Activated CD8-positive, alpha-beta memory T cell treated with anti-CD3 and anti-CD28 coated beads for 1 hour (primary cell): Measurements from ENCODE around the gene MUS81.

ENCODE experiments used
- DNase-seq, 2 donors: peaks; one replicate each; pipeline ENCODE4 v3.0.0-alpha.2; 2020; ENCODE audit warnings: low read depth in 1 of 2; ENCODE audit errors: extremely low read depth in 1 of 2

Gene MUS81

DNA sequence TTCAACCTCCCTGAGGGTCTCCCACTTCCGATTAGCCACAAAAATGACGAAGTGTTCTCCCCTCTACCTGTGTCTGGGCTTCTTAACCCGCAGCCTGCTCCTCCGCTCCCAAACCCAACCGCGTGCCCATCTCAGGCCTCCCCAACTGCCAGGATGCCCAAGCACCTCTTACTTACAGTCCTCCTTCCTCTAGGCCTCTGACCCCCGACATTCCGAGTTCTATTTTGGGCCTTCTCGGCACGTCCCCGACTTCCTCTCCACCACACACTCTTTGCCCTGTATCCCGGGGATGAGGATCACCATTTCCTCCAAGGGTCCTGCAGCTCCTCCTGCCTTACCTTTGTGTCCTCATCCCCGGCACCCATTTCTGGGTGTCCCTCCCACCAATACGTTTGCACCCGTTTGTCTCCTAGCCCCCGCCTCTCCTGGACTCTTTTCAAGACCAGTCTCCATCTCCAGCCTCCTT lies 388 bp upstream of the MUS81 start:
- no peak for DNase-seq

DNA sequence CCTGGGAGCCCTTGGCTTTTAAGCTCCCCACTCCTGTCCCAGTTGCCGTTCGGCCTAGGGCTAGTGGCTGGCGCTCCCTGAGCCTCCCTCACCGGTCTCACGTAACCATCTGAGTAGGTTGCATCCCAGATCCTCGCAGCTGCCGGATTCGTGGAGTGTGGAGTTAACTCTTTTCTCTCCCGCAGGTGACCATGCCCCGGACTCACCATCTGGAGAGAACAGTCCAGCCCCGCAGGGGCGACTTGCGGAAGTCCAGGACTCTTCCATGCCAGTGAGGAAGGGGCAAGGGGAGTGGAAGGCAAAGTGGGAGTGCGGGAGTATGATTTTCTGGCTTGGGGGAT lies 902 bp downstream of the MUS81 start:
- no peak for DNase-seq

DNA sequence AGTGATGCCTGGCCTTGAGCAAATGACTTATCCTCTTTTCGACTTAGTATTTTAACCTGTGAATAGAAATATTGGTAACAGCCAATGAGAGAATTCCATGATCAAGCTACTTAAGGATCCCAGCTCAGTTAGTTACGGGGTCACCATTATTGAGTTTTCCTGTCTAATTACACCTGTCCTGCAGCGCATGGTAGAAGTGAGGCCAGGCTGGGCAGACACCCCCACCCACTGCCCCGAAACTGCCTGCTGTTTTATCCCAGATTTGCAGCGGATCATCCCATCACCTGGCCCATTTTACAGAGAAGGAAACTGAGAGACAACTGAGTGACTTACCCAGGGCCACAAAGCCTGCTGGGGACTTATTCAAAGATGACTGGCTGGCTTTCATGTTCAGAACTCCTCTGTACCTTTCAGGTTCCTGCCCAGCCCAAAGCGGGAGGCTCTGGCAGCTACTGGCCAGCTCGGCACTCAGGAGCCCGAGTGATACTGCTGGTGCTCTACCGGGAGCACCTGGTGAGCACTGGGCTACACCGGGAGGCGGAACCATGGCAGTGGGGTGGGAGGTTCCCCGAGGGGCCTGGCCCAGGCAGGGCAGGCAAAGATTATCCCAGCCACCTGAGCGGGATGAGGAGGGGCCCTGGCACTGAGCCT lies 1.4 kb downstream of the MUS81 start:
- DNase-seq = no peak

DNA sequence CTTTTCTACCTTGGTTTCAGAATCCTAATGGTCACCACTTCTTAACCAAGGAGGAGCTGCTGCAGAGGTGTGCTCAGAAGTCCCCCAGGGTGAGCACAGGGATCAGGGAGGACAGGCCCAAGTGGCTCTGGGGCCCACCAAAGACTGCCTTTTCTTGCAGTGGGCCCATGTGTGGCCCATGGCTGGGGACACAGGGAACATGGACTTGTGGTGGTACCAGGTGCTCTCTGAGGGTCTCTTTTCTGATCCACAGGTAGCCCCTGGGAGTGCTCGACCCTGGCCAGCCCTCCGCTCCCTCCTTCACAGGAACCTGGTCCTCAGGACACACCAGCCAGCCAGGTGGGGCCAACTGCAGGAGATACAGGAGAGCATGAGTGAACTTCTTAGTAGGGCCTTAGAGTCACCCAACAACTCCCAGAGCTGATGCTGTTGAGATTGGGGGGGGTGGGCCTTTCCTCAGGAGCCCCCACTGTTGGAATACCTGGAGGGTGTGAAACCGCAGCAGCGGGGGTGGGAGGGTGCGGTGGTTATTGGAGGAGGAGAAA lies 2.0 kb downstream of the MUS81 start:
- DNase-seq = no peak

DNA sequence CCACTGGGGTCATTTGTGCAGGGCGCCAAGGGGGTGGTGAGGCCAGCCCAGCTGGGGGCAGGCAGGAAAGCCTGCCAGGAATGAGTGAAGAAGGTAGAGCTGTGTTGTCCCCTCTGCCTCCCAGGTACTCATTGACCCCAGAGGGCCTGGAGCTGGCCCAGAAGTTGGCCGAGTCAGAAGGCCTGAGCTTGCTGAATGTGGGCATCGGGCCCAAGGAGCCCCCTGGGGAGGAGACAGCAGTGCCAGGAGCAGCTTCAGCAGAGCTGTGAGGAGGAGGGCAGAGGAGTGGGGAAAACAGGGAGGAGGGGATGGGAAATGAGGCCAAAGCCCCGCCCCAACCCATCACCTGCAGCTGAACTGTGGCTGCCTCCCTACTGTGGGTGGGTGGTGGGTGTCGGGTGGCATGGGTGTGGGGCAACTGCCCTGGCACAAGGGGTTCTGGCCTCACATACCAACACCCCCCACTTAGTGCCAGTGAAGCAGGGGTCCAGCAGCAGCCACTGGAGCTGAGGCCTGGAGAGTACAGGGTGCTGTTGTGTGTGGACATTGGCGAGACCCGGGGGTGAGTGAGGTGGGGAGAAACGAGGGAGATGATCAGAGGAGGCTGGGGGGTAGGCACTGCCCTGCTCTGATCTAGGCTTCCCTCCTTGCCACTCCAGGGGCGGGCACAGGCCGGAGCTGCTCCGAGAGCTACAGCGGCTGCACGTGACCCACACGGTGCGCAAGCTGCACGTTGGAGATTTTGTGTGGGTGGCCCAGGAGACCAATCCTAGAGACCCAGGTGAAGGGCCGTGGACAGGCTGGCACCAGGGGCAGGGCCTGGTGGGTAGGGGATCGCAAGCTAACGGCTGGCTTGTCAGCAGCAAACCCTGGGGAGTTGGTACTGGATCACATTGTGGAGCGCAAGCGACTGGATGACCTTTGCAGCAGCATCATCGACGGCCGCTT lies 3.0 kb downstream of the MUS81 start:
- no peak for DNase-seq

DNA sequence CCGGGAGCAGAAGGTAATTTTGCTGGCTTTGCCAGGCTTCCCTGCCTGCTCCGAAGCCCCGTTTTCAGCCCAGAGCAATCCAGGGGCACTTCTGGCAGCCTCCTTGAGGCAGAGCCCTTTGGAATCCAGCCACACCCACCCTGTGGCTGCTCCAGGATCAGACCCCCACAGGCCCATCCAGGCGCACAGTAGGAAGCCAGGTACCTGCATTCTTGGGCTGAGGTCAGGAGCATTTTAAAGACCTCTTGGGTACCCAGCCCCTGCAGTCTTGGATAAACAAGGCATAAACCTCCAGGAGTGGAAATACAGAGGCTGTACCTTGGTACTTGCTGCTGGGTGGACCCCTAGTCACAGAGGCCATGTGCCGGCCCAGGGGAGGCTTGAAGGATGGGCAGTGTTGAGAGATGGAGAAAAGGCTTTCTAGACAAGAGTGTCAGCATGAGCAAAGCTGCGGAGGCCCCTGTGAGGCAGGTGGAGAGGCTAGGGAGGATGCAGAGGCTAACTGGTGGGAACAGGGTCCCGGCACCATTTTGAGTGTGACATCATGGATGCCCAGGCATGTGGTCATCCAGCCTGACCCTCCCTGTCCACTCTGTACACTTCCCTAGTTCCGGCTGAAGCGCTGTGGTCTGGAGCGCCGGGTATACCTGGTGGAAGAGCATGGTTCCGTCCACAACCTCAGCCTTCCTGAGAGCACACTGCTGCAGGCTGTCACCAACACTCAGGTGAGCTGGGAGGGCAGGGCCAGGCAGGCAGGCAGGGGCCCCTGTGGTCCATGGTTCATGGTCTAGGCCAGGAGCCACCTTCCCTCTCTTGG lies 3.9 kb downstream of the MUS81 start:
- DNase-seq = no peak

DNA sequence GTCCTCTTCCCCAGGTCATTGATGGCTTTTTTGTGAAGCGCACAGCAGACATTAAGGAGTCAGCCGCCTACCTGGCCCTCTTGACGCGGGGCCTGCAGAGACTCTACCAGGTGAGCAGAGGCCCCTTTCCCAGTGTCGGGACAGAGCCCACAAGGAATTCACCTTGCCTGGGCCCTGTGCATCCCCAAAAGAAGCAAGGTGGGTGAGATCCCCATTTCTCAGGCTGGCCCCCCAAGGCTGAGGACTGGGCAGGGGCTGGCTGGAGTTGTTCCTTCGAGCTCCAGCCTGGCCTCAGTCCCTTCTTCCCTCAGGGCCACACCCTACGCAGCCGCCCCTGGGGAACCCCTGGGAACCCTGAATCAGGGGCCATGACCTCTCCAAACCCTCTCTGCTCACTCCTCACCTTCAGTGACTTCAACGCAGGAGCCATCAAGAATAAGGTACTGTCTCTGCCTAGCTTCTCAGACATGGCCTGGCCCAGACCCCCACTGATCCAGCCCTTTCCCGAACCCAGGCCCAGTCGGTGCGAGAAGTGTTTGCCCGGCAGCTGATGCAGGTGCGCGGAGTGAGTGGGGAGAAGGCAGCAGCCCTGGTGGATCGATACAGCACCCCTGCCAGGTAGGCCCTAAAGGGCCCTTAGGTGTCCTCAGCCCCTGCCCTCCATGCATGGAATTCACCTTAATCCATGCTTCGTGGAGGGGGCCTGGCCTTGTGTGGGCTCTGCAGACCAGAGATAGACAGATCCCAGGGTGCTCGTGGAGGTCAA lies 4.7 kb downstream of the MUS81 start:
- no peak for DNase-seq

DNA sequence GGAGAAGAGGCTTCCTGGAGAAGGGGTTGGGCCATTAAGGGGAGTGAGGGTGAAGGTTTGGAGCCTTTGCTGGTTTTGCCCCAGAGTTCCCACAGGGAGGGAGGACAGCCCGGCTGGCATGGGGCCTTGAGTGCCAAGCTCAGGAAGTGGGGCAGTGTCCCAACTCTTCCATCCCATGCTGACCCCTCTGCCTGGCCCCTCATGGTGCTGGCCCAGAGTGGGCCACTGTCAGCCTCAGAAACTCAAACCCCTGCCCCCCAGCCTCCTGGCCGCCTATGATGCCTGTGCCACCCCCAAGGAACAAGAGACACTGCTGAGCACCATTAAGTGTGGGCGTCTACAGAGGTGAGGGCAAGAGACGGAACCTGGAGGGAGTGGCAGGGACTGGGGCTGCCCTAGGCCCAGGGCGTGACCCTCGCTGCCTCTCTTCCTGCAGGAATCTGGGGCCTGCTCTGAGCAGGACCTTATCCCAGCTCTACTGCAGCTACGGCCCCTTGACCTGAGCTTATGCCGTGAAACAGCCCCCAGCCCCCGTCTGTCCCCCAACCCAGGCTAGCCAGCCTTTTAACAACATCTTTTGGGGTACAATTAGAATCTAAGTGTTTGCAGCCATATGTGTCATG lies 5.4 kb downstream of the MUS81 start:
- DNase-seq = no peak

DNA sequence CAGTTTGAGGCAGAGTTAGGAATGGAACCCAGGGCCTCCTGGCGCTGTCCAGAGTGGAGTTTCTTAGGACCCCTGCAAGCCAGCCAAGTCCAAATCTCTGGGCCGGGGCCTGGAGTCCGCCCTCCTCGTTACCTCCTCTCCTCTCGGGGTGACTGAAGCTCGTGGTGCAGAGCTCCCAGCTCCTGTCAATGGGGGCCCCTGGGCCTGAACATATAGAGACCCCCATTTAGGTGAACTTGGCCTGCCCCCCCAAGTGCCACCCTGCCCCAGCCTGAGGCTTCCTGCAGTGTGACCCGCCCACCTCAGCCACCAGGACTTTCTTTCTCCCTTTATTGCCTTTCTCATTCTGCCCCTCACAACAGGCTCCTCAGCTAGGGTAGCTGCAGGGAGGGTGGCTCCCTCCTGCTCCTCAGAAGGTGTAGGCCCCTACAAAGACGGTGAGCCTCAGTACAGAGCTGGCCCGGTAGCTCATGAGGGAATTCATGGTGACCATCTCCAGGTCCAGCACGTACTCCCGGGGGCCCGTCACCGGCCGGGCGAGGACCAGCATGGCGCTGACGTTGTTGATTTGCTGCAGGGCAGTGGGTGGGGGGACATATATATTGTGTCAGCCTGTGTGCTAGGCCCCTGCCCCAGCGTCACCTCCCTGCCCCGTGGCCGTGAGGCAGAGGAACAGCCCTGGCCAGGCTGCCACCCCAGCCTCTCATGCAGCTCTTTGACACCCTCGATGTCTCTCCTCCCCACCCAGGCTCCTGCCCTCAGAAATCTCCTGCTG lies 6.5 kb downstream of the MUS81 start:
- DNase-seq = no peak

DNA sequence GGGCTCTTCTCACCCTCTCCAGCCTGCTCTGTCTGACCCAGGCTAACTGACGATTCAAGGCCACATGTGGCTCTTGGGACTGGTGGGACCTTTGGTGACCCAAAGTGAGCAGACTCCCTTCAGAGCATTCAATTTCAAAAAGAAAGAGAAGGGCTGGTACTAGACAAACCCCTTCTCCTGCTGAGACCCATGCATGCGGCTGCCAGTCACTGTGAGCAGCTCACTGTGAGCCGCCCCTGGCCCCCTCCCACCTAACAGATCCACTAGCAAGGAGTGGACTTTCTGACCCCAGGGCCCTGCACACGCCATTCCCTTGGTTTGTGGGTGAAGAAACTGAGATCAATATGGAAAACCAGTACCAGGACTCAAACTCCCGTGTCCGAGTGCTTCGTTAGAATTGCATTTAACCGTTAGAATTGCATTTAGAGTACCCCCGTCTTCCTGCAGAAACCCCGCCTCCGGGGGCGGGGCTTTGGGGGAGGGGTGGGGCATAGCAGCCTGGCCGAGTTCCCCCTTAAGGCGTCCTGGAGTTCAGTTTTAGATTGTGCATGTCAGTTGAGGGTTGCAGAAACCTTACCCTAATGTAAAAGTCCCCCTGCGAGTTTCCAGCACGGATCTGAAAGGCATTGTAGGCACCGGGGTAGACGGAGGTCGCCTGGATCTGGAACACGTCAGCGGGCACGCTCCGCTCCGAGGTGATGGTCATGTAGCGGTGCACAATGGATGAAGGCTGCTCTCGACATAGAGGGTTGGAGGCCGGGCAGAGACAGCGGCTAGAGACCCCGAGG lies 7.2 kb downstream of the MUS81 start:
- no peak for DNase-seq

DNA sequence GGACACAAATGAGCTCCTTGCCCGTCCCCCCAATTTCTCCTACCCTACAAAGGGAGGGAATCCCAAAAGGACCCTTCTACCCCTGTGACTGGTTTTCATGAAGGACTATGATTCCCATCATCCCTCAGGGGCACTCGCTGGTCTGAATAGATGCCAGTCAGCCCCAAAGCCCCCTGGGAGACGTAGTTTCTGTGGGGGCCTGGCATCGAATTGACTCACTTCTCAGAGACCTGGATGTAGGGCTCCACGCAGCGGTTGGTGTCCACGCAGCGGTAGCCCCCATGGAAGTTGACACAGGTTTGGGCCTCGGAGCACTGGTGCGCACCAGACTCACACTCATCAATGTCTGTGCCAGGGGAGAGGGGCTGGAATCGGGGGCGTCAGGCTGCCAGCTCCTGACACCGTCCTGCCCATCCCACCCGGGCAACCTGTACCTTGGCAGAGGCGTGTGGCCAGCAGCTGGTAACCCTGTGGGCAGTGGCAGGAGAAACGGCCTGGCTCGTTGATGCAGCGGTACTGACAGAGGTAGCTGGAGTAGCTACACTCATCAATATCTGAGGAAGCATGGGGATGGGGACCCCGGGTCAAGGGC lies 7.9 kb downstream of the MUS81 start:
- DNase-seq = no peak

DNA sequence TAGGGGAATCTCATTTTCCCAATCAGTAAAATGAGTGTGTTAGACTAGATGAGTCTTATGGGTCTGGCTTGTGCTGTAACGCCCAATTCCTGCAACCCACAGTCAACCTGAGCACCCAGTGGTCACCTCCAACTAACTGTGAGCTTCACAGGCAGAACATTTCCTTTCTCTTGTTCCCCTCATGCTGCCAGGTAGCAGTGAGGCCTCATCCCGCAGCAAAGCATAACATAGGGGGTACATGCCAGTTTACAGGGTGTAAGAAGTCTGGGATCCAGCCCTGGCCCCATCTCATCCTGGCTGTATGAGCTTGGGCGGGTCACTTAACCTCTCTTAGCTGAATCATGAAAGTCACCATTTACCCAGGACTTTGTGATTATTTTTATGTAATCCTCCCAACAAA lies 8.7 kb downstream of the MUS81 start:
- no peak for DNase-seq

DNA sequence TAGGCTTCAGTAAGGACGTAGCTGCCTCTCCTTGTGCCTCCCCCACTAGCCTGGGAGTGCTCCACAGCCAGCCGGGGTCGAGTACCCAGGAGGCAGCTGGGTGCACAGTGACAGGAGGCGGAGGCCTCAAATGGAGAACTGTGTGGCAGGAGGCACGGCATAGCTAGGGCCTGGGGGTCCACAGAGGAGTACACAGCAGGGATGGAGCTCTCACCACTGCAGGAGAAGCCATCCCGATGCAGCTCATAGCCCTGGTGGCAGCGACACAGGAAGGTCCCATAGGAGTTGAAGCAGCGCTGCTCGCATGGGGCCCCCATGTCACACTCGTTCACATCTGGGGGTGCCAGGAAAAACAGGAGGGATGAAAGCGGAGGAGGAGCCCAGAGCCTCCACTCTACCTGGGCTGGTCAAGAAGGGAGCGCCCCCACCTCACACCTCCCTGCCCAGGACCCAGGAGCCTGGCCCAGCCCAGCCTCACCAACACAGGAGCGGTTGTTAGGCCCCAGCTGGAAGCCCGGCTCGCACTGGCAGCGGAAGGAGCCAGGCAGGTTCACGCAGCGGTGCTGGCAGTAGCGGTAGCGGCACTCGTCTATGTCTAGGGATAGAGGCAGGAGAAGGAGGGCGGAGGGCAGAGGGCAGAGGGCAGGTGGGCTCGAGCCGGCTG lies 9.5 kb downstream of the MUS81 start:
- no peak for DNase-seq

DNA sequence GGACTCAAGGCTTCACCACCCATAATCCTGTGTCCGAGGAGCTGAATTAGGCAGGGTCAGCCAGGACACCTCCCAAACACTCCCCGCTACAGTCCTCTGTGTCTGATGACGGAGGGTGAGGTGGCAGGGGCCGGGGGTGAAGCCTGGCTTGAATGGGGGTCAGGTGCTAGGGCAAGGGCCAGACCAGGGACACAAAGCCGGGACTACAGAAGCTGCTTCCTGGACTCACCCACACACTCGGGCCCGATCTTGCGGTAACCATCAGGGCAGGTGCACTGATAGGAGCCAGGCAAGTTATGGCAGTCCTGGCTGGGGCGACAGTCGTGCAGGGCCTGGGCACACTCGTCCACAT lies 10.1 kb downstream of the MUS81 start:
- DNase-seq = no peak

DNA sequence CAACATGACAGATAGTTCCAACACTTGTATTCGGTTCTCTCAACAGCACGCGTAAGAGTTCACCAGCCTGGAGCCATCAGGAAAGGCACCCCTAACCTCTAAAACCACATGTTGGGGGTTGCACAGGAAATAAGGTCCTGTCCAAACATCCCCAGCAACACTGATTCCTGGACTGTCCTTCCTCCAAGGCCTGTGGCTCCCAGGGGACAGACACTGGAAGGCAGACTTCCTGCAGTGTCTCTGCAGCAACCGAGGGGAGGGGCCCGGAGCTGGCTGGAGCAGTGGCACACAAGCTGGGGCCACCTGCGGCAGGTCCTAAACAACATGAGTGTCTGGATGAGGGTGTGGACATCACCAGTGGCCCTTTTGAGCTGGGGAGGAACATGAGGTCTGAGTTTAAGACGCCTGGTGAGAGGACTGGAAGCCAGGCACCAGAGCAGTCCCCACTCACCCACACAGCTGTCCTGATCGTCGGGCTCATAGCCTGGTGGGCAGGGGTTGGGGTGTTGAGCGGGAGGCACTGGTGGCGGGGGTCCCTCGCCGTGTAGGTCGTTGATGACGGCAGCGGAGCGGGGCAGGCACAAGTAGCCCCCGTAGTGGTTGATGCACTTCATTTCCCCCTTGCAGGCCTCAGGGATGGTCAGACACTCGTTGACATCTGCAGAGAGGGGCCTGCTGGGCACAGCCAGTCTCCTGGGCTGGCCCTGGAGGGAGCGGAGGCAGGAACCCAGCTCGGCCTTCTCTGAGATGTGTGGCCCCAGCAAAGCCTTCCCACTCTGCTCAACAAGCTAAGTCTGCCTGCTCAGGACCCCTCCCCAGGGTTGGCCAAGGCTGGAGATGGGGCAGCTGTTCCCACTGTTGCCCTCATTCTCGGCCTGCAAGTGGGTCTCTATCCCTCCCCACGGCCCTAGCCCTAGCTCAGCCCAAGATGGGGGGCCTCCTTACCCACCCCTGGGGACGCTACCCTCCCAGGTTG lies 10.8 kb downstream of the MUS81 start:
- no peak for DNase-seq

DNA sequence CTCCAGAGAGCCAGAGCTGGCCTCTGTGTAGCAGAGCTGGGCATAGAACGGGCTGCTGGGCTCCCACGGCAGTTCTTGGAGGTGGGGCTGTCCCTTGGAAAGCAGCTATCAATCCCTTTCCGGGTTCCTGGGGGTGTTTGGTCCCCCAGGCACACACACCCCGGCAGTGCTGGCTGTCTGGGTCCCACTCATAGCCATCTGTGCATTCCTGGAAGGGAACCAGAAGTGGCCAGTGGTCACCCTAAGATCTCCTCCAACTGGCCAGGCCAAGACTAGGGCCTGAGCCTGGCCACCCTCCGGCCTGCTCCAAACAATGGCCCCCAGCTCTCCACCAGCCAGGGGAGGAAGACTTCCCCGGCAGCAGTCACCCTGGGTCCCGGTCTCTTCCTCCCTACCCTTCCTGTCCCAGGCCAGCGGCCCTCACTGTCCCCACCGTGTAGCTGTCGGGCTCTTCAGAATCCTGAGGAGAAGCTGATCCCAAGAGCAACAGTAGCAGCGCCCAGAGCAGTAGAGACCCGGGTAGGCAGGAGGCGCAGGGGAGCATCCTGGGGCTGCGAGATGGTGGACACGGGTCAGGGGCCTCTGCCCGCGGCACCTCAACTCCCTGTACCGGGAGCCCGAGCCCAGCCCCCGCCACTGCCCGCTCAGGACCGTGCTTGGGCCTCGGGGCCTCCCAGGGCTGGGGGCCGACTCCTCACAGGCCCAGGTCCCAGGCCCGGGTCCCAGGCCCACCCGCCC lies 11.7 kb downstream of the MUS81 start:
- no peak for DNase-seq
